Activated gamma-delta T cell treated with anti-CD3 and anti-CD28 coated beads, Interleukin-2, amount 50 U/mL, for 16 hours (primary cell): Measurements from ENCODE around the gene NQO1.

Source experiments
- DNase-seq: peaks from one replicate; pipeline ENCODE4 v3.0.0-alpha.2; 2020; ENCODE audit warnings: low read depth

The NQO1 gene

DNA sequence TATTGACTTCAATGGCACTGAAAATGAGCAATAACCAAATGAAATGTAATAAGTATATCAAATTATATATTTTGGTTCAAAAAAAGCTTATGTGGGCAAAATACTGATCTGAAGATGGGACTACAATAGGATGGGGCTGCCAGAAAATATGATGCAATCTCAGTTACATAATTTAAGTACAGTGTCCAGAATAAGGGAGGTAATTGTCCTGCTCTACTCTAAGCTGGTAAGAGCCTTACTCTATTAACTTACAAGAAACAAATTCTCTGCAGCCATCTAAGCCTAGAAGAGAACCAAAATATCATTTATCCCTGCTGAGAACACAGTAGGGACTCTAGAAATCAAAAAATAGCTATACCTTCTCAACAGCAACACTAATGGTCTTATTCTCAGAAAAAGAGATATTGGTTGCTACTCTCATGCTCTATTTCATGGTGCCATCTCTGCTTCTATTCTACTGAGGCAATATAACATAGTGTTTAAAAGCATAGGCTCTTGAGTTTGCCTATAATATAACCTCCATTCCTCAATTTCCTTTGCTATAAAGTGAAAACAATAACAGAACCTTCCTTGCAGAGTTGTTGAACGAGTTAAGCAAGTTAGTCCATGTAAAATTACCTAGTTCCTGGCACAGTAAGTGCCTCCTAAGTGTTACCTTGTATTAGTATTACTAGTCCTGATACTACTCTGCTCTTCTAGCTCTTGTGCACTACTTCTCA lies 19.9 kb downstream of the NQO1 start:
- no peak for DNase-seq

DNA sequence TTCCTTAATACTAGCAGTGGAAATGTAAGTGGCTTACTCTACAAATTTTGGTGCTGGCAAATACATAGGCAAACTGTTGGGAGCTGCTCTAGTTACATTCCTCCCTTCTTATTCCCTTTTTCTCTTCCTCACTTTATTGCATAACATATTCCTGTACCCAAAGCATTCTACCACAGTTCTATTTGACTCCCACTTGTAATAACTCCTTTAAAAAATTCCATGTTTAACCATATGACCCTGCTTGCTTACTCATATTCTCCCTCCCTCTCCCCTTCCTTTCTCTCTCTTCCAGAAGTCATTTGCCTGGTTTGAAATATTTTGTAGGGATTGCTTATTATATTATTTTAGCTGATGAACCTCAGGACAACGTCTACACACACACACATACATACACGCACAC lies 22.7 kb downstream of the NQO1 start:
- DNase-seq, result no peak

DNA sequence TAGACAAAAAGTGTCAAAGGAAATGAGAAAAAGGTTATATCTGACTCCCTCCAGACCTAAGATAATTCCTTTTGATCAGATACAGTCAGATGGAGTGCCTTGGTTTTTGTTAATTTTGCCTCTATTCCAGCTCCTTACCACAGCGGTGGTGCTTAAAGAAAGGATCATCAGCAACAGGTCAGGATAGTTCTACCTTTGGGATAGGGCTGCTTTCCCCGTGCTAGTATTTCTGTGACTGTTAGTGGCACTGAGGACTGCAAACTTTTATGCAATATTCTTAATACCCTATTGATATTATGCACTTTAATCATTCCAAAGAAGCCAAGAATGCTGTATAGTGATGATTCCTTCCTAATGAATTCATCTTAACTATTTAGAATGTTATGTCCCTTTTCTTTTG lies 24.5 kb downstream of the NQO1 start:
- no peak for DNase-seq

DNA sequence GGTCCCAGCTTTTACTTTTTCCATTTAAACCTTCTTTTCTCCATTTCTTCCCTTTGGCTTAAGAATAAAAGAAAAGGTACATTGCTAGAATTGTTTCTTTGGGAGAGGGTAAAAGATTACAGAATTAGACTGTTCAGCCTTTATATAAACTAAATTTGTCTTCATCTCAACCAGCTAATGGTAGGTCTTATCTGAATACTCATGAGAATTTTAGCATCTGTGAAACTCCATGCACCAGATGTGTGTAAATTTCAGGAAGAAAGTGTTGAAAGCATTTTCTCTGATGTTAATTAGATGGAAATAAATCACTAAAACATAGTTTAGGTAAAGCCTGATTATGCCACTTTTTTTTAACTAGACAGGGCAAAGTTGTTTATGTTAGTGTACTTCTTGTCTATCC lies 24.9 kb downstream of the NQO1 start:
- no peak for DNase-seq

DNA sequence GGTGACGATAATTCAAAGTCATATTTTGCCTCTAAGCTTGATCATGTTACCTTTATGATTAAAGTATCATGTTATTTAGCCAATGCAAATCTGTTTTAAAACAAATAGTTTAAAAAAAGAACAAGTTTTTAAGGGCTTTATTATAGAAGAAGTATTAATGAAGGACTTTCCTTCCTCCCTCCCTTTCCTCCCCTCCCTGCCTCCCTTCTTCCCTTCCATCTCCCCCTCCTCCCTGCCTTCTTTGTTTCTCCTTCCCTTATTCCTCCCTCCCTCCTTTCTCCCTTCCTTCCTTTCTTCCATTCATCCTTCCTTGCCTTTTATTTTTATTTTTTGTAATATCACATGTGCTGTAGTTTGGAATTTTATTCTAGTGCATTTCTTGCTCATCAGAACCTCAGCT lies 26.4 kb downstream of the NQO1 start:
- no peak for DNase-seq

DNA sequence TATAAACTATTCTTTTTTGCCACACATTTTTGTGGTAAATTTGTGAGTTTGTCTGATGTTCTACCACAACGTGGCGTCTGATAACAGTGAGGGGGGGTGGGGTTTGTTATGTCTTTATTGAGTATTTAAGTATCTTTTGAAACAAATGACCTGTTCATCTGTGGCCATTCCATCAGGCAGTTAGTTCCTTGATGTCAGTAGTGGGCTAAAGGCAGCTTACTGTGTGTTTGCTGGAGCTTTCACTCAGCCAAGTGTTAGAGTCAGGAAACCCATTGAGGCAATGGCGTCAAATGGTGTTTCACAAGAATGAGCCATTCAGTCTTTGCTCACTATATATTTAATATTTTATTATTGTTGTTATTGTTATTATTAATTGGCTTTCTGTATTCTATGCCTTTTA lies 28.0 kb downstream of the NQO1 start:
- no peak for DNase-seq

DNA sequence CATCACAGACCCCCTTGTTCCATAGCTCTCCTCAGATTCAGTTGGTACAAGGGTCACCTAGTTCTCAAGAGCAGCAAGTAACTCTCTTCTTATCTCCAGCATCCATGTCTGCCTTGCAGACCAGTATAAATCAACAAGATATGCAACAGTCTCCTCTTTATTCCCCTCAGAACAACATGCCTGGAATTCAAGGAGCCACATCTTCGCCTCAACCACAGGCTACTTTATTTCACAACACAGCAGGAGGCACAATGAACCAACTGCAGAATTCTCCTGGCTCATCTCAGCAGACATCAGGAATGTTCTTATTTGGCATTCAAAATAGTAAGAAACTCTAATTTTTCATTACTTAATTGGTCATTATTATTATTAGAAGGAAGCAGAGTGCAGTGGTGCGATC lies 32.4 kb downstream of the NQO1 start:
- no peak for DNase-seq

DNA sequence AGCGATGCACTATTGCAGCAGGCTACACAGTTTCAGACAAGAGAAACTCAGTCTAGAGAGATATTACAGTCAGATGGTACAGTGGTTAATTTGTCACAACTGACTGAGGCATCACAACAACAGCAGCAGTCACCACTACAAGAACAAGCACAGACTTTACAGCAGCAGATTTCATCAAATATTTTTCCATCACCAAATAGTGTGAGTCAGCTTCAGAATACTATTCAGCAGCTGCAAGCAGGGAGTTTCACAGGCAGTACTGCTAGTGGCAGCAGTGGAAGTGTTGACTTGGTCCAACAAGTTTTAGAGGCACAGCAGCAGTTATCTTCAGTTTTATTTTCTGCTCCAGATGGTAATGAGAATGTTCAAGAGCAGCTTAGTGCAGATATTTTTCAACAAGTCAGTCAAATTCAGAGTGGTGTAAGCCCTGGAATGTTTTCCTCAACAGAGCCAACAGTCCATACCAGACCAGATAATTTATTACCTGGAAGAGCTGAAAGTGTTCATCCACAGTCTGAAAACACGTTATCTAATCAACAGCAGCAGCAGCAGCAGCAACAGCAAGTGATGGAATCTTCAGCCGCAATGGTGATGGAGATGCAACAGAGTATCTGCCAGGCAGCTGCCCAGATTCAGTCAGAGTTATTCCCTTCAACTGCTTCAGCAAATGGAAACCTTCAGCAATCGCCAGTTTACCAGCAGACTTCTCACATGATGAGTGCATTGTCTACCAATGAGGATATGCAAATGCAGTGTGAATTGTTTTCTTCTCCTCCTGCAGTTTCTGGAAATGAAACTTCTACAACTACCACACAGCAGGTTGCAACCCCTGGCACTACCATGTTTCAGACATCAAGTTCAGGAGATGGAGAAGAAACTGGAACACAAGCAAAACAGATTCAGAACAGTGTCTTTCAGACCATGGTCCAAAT lies 34.1 kb downstream of the NQO1 start:
- no peak for DNase-seq

DNA sequence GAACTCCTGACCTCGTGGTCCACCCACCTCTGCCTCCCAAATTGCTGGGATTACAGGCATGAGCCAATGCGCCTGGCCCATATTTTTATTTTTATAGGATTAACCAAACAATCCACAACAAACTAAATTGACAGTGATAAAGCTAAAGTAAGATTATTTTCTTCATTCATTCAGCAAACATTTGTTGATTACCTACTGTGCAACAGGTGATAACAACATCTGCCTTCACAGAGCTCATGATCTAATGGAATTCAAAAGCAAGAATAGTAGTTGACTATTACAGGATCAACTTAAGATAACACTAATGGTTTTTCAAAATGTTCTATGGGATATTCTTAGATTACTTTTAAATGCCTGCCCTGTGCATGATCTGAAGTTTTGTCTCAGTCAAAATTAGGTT lies 37.8 kb downstream of the NQO1 start:
- no peak for DNase-seq

DNA sequence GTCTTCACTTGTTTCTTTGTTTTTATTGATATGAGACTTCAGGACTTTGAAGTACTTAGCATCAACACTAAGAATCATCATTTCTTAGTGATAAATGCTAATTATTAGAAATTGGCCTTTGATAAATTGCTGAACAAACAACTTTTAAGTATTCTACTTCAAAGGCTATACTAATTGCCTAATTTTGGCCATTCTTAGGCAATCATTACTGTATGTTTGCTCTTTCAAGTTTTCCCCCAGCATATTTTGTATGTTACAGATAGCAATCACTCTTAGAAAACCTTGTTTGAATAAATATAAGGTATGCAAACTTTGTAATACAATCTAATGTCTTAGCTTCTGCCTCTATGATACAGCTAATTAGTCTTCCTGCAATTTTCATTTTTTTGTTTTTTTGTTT lies 46.0 kb downstream of the NQO1 start:
- no peak for DNase-seq

DNA sequence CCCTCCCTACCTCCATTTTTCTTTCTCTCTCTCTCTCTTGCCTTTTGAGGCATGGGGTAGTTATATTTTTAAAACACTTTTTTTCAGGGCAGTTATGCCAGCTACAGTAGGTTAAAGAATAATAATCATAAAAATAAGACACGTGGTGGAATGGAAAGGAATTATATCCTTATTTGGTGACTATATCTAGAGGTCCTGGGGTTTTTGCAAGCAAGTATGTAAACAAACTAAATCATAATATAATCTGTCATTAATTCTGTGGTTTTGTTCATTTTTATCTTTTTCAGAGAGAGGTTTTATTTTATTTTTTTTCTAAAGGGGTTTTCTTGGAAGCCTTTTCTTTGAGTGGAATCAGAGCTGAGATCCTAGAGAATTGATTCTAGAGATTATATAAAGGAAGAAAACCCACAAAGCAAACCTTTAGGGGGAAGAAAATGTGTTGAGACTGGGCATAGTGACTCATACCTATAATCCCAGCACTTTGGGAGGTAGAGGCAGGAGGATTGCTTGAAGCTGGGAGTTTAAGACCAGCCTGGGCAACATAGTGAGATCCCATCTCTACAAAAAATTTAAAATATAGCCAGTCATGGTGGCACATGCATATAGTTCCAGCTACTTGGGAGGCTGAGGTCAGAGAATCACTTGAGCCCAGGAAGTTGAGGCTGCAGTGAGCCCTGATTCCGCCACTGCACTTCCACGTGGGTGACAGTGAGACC lies 53.2 kb downstream of the NQO1 start:
- DNase-seq, result no peak

DNA sequence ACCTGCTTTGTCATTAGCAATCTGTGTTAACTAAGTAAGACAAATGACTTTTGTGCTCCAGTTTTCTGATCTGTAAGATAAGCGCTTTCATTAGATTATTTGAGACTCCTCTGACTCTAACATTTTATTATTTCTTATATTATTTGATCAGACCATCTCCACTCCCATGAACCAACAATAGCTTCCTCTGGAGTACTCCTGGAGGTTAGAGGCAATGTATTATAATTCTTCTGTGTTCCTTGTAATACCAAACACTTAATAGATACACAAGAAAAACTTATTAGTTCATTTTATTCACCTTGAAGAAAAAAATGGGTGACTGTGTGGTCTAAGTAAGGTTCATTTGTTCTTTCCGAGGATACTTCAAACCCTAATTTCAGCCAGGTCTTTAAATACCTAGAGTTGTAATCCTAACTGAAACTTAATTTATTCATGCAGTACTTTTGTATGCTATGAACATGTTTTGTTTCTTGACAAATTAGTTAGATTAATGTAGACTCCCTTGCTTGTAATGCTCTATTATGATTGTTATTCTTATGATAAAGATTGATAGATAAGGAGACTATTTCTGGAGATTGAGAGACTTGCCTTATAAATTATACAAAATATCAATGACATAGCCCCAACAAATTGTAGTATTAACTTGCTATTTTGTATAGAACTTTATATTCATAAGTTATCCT lies 53.9 kb downstream of the NQO1 start:
- no peak for DNase-seq

DNA sequence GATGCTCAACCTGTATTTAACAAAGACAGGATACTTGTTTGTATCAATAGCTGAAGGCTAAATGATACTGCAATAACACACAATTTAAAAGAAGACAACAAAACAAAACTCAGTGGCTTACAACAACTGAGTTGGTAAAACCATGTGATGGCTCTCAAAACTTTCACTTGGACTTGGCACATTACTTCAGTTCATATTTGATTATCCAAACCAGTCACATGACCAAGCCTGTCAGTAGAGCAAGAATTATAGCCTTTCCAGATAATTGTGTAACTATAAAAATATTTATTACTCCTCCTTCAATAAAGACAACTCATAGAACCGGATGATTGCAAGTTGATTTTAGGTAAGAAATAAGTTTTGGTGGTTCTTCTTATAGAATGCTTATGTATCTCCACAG lies 56.8 kb downstream of the NQO1 start:
- no peak for DNase-seq

DNA sequence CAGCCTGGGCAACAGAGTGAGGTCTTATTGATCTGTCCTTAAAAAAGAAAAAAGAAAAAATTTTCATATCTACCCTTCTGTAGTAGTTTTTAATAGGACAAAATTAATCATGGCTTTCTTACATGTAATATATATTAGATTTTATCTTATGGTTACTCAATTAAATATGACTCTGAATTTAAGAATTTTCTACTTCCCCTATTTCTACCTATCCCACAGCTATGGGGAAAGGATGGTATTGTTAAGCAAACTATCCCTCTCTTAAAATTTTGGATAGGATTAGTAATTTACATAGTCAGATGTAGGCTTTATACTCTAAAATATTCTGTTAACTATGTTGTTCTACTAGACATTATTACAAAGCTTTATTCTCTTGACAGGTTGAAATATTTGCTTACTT lies 62.5 kb downstream of the NQO1 start:
- no peak for DNase-seq

DNA sequence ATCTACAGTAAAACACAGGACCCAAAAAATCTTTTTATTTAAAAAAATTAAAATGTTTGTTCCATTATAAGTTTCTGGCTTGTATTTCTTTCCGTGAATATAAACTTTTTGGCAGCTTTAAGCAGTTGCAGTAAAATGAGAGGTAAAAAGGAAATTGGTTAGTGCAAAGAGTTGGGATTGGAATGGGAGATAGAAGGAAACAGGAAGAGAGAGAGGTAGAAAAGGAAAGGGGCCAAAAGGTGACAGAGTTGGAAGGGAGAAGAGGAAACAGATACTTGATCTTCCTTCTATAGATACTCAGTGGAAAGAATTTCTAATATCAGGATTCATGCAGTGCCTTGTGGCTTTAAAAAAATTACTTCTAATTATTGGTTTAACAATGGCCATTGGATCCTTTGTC lies 63.5 kb downstream of the NQO1 start:
- no peak for DNase-seq

DNA sequence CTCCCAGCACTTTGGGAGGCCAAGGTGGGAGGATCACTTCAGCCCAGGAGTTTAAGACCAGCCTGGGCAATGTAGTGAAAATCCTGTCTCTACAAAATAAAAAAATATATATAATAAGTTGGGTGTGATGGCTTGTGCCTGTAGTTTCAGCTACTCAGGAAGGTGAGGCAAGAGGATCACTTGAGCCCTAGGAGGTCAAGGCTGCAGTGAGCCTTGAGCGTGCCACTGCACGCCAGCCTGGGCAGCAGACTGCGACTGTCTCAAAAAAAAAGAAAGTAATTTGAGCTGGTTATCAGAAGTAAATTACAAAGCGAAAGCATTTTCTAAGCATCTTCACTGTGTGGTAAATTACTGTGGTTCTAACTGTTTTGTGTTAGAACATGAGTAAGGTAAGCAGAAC lies 66.2 kb downstream of the NQO1 start:
- DNase-seq, result no peak
